G401 (cell line): ENCODE results near the gene PARP12. TPM values are rescaled to one million over a fixed set of nuclear protein-coding genes. Genes with fewer than 3 reads are reported as not detected.

Experiments
- DNase-seq: peaks from one replicate; pipeline ENCODE4 v3.0.0-alpha.2; 2015; ENCODE audit warnings: low spot score
- in situ Hi-C: cut with HindIII; loops from 2 replicates; pipeline ENCODE4 v1.10.0; 2016; ENCODE audit warnings: low sequenced_read_pairs, mixed read lengths
- total RNA-seq: library from RNA; depleted of rRNA; stranded (reverse); fragments of >200 nt; shearing (Covaris generic); gene quantifications from 2 replicates; pipeline ENCODE4 v1.2.3, GENCODE V29; 2014

The PARP12 gene
- total RNA-seq, 1 experiment from 2014 or later: 0.24 TPM

GRCh38 chr7:140041659-140042385 lies 20.9 kb downstream of the PARP12 start:
- in situ Hi-C loops: no loop called here
- DNase-seq: no peak

GRCh38 chr7:140039896-140040295 lies 22.9 kb downstream of the PARP12 start:
- no peak for DNase-seq
- in situ Hi-C loops: no loop called here

- in situ Hi-C loops: no loop called here
- no peak for DNase-seq
Observed at GRCh38 chr7:140039066-140039465, 23.7 kb downstream of the PARP12 start.

GRCh38 chr7:140036224-140036962 lies 26.4 kb downstream of the PARP12 start:
- in situ Hi-C loops: no loop called here
- DNase-seq: no peak

GRCh38 chr7:140035400-140036223 lies 27.1 kb downstream of the PARP12 start:
- in situ Hi-C loops: no loop called here
- DNase-seq: no peak

GRCh38 chr7:140034421-140034820 lies 28.3 kb downstream of the PARP12 start:
- in situ Hi-C loops: no loop called here

GRCh38 chr7:140033779-140034363 lies 28.9 kb downstream of the PARP12 start:
- no peak for DNase-seq
- in situ Hi-C loops: no loop called here

More at GRCh38 chr7:140034421-140034820, 28.3 kb downstream of the PARP12 start:
- no peak for DNase-seq

- in situ Hi-C loops: no loop called here
- no peak for DNase-seq
Observed at GRCh38 chr7:140033036-140033435, 29.7 kb downstream of the PARP12 start.

GRCh38 chr7:140031364-140031763 lies 31.4 kb downstream of the PARP12 start:
- no peak for DNase-seq
- in situ Hi-C loops: no loop called here

GRCh38 chr7:140029072-140029471 lies 33.7 kb downstream of the PARP12 start:
- no peak for DNase-seq
- in situ Hi-C loops: no loop called here

GRCh38 chr7:140028311-140028710 lies 34.4 kb downstream of the PARP12 start:
- DNase-seq: no peak
- in situ Hi-C loops: no loop called here

GRCh38 chr7:140027858-140028257 lies 34.9 kb downstream of the PARP12 start:
- no peak for DNase-seq
- in situ Hi-C loops: no loop called here

- in situ Hi-C loops: no loop called here
- no peak for DNase-seq
Observed at GRCh38 chr7:140026935-140027334, 35.8 kb downstream of the PARP12 start.

- in situ Hi-C loops: no loop called here
- DNase-seq: no peak
Observed at GRCh38 chr7:140025814-140026433, 36.8 kb downstream of the PARP12 start.

GRCh38 chr7:140025241-140025640 lies 37.5 kb downstream of the PARP12 start:
- in situ Hi-C loops: no loop called here

GRCh38 chr7:140024585-140024984 lies 38.2 kb downstream of the PARP12 start:
- in situ Hi-C loops: no loop called here

More at GRCh38 chr7:140025241-140025640, 37.5 kb downstream of the PARP12 start:
- DNase-seq: no peak

GRCh38 chr7:140023728-140024127 lies 39.0 kb downstream of the PARP12 start:
- in situ Hi-C loops: no loop called here
- no peak for DNase-seq

More at GRCh38 chr7:140024585-140024984, 38.2 kb downstream of the PARP12 start:
- no peak for DNase-seq

- no peak for DNase-seq
- in situ Hi-C loops: no loop called here
Observed at GRCh38 chr7:140022582-140023211, 40.1 kb downstream of the PARP12 start.
